GM19455 (cell line): ENCODE results near the gene TRAF7.
A peak's percentile ranks its signal among the peaks of the same experiment; 100 is the strongest.
"Not testable (repeated sequence)": the region's sequence is repeated elsewhere in the genome, so short reads cannot be mapped to it uniquely, and the experiment has no call there.

Experiments used
- ATAC-seq: cut with Tn5 transposase; IDR thresholded peaks from one replicate; pipeline ENCODE4 v1.9.1; 2021; ENCODE audit not compliant: unreplicated experiment

The TRAF7 gene

DNA sequence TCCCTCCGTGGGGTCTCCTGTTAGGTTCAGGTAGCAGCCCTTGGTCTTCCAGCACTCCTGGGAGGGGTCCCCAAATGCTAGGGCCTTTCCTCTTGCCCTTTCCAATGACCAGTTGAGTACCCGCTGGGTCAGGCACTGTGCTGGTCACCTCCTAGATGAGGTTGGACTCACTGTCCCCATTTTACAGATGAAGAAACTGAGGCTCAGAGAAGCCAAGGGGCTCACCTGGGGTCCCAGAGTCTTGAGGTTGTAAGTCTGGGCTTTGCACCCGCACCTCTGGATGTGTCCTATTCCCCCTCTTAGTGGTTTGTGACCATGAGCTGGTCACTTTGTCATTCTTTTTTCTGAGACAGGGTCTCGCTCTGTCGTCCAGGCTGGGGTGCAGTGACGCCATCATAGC lies 42.2 kb downstream of the TRAF7 start:
- ATAC-seq, result no peak

DNA sequence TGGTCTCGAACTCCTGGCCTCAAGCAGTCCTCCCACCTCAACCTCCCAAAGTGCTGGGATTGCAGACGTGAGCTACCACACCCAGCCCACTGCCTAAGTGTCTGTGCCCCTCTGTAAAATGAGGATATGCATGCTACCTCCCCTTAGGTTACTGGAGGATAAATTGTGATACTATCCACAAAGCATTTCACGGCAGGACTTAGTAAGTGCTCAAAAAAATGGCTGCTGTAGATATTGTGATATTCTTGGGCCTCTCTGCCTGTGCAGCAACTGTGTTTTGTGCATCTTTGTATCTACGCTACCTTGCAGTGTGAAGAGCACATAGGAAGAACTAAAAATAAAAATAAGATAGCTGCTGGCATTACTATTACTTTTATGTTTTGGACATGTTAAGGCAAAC lies 42.7 kb downstream of the TRAF7 start:
- no peak for ATAC-seq

DNA sequence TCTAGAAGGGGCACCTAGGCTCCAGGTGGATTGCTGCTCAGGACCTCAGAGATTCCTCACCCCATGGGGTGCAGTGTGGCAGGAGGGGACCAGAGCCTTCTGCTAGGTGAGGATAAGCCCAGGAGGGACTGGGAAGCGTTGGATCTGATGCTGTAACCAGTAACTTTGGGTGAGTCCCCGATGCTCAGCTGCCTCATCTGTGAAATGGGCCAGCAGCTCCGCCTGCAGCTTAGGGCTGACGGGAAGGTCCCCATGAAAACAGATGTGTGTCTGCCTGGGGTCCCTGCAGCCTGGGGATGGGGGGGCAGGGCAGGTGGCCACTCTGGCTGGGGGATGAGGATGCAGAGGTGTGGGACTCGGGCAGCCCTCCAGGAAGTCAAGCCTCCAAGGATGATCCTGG lies 43.5 kb downstream of the TRAF7 start:
- no peak for ATAC-seq

DNA sequence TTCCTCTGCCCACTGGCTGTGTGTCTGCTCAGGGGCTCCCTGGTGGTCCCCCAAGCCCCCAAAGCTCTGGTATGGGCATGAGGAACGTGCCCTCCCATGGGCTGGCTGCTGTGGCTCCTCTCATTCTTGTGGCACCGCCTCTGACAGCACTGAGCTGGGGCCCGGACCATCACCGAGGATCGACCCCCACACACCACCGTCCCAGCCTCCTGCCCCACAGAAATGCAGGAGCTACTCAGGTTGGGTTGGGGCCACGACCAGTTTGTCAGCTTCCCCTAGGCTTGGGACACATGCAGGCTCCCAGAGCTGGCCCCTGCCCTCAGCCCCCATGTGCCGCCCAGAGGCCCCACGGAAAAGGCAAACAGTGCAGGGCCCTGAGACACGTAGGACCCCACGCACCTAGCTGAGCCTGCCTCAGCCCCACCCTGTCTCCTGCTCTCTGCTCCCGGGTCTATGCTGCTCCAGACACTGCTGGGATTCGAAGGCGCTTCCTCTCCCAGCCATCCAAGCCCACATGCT lies 44.1 kb downstream of the TRAF7 start:
- ATAC-seq, result no peak

DNA sequence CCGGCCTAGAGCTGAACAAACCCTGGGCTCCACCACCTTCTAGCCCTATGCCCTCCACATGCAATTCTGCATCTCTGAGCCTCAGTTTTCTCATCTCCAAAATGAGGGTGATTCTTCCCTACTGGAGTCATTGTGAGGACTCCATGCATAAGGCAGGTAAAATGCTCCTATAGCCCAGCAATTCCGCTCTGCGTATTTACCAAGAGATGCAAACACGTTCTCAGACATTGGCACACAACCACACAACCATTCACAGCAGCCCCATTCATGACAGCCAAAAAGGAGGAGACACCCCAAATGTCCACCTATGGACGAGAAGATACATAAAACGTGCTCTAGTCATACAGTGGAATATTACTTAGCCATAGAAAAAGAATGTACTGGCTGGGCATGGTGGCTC lies 44.7 kb downstream of the TRAF7 start:
- ATAC-seq, result no peak

DNA sequence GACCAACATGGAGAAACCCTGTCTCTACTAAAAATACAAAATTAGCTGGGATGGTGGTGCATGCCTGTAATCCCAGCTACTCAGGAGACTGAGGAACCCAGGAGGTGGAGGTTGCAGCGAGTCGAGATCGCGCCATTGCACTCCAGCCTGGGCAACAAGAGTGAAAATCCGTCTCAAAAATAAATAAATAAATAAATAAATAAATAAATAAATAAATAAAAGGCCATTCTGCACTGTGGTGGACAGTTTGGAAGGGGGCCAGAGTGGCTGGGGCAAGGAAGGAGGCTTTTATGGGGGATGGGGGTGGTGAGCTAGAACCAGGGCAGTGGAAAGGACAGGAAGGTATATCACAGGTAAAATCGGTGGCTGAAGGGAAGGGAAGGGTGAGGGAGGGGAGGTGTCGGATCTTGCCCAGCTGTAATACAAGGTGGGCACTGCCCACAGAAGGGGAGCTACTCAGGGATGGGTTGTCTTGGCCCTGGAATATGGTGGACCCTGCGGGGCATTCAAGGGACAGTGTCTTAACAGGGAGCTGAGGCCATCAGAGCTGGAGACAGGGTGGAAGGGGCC lies 47.6 kb downstream of the TRAF7 start:
- ATAC-seq, result not testable (repeated sequence)

DNA sequence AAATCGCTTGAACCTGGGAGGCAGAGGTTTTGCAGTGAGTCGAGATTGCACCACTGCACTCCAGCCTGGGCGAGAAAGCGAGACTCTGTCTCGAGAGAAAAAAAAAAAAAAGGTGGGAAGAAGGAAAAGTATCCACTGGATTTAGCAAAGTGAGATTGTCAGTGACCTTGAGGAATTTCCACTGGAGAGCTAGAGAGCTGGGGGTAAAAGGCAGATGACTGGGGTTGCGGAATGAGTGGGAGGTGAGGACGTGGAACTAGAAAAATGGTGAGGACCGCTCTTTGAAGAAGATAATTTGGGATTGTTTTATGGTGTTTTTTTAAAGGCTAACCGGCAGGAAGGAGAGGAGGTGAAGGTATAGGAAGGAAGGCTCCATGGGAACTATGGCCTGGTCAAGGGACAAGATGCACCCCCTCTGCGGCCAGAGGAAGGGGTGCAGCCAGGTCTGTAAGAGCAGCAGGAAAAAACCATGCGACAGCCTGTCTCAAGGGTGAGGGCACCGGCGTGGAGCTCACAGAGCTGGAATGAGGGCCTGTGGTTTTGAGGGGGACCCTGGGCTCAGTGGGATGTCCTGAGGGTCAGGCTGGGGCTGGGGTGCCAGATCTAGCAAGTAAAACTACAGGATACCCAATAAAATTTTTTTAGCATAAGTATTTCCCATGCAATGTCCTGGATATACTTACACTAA lies 49.0 kb downstream of the TRAF7 start:
- peak; percentile 7 for ATAC-seq

DNA sequence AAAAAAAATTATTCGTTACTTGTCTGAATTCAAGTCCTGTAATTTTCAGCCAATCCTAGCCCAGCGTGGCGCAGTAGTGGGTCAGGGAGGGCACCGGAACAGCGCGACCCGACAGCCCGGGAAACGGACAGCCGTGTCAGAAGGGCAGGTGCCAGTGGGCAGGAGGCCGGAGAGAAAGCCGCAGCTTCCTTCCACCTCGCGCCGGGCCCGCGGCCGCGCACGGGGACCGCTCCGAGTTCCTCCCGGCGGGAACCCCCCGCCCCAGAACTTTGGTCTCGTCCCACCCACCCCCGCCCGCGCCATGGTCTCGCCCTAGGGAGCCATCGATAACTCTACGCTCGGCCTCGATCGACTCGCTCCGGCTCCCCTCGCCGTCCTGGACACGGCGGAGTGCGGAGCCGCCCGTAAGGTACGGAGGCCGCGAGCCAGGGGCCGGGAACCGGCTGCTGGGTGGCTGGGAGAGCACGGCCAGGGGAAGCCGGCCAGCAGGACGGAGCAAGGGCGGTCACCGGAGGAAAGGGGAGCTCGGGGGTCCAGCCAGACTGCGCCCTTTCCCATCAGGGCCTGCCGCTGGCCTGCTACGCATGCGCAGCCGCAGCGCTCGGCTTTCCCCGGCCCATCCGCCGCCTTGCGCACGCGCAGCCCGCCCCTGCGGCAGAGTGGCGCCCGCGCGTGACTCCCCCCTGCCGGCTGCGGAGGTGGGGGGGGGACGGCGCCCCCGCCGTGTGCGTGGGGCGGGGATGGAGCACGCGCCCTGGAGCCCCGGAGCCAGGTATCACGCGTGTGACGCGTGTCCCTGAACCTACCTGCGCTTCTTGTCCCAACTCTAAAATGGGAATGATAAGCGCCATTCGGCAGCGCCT lies 49.8 kb downstream of the TRAF7 start, which contains the start of gene MLST8:
Gene MLST8, plus strand, starts transcription at position 351 of the 863 bp plus-strand sequence. CDS start 632 bp downstream, outside the sequence.
- peak; percentile 63 for ATAC-seq

DNA sequence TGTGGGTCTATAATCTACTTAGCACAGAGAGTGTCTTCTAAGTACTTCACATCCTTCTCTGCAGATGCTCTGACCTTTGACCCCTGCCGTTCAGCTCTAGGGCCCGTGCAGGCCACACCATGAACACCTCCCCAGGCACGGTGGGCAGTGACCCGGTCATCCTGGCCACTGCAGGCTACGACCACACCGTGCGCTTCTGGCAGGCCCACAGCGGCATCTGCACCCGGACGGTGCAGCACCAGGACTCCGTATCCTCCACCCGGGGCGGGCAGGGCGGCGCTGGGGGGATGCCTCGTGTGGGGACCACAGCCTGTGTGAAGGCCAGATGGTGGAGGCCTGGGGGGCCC lies 50.4 kb downstream of the TRAF7 start:
- ATAC-seq, result no peak

DNA sequence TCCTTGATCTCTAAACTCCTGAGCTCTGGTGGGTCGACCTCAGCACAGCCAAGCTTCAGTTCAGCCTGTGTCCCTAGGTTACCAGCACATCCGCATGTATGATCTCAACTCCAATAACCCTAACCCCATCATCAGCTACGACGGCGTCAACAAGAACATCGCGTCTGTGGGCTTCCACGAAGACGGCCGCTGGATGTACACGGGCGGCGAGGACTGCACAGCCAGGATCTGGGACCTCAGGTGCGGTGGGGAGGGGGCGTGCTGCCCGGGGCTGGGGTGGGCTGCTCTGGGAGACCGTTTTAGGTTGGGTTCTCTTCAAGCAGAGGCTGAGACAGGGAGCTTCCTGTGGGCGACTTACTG lies 50.8 kb downstream of the TRAF7 start:
- ATAC-seq, result no peak

DNA sequence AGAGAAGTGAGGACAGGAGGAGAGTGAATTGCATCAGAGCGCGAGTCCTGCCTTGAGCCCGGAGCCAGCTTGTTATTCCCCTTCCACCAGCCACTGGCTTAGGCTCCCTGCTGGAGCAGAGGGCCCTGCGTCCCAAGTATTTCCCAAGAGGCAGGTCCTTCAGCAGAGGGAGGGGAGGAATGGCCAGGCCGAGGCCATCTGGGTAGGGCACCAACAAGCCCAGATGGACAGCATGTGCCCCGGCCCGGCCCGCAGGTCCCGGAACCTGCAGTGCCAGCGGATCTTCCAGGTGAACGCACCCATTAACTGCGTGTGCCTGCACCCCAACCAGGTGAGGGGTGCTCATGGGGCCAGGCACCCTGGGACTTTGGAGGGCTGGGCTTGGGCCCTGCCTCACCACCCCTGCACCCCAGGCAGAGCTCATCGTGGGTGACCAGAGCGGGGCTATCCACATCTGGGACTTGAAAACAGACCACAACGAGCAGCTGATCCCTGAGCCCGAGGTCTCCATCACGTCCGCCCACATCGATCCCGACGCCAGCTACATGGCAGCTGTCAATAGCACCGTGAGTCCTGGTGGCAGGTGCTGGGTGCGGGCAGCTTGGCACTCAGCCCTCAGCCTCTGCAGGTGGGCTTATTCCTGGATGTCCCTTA lies 51.3 kb downstream of the TRAF7 start:
- no peak for ATAC-seq

DNA sequence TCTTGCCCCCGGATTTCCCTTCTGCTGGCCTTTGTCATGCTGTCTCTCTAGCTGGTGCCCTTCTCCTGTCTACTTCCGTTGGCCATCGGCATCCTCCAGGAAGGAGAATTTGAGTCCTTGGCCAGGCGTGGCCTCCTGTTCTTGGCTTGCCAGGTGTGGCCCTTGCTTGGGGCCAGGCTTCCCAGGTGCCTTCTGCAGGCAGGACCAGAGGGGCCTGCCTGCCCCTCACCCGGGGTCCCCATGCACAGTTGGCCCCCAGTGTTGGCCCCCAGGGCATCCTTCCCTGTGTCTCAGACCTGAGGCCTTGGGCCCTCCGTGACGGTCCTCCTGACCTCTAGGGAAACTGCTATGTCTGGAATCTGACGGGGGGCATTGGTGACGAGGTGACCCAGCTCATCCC lies 52.3 kb downstream of the TRAF7 start:
- no peak for ATAC-seq

DNA sequence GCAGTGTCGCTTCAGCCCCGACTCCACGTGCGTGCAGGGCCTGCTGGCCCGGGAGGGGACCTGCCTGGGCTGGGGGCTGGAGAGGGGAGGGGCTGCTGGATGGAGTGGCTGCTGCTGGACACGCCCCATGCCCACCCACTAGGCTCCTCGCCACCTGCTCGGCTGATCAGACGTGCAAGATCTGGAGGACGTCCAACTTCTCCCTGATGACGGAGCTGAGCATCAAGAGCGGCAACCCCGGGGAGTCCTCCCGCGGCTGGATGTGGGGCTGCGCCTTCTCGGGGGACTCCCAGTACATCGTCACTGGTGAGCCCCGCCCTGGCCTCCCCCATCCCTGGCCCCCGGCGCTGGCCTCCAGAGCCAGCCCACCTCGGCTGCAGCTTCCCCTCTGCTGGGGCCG lies 52.7 kb downstream of the TRAF7 start:
- no peak for ATAC-seq

DNA sequence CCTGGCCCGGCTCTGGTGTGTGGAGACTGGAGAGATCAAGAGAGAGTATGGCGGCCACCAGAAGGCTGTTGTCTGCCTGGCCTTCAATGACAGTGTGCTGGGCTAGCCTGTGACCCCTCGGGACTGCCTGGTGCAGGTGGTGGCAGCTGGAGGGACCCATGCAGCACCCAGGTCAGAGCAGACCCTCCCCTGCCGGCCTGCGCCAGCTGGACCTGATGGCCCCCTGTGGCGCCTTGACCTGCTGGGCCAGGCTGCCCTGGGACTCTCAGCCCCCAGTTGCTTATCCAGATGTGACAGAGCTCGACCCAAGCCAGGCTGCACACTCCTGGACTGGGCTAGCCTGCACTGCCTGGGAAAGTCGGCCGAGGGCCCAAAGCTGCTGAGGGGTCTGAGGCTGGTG lies 53.2 kb downstream of the TRAF7 start:
- no peak for ATAC-seq

DNA sequence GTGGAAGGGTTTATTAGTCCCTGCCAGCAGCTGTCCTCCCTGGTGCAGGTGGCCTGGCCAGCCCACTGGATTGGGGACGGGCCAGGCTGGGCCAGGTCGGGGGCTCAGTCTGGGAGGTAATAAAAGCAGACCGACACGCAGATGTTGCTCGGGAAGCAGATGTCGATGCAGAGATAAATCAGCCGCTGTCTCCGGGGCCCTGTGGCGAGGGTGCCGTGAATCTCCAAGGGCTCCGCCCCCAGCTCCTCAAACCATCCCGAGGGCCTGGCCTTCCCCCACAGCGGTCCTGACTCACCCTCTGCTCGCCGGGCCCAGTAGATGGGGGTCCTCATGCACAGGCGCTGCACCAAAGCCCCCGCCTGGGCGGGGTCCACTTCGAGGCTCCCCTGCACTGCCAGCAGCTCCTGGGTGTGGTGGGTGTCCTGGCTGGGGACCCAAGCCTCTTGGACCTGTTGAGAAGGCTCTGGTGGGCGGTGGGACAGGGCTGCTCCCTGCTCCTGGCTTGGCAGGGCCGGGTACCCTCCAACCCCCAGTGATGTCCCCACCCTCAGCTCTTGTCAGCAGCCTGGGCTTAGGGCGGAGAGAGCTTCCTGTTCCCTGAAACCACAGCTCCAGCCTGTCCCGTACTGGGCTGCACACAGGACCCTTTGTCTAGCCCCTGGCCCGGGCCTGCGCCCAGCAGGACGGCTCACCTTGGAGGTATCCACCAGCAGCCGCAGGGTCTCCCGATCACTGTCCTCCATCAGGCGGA lies 53.9 kb downstream of the TRAF7 start:
- ATAC-seq, result no peak

DNA sequence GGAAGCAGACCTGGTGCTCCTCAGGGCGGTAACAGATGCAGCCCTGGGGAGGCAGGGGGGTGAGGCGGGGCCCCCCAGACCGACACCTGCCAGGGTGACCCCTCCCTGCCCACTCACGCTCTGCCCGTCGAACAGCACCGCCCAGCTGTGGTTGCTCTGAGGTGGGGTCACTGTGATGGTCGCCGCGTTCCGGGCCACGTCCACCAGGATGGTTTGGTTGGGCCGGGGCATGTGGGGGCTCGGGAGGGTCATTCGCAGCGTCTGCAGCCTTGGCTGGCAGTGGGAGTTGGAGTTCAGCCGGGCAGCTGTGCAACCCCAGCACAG lies 54.4 kb downstream of the TRAF7 start:
- ATAC-seq, result no peak

DNA sequence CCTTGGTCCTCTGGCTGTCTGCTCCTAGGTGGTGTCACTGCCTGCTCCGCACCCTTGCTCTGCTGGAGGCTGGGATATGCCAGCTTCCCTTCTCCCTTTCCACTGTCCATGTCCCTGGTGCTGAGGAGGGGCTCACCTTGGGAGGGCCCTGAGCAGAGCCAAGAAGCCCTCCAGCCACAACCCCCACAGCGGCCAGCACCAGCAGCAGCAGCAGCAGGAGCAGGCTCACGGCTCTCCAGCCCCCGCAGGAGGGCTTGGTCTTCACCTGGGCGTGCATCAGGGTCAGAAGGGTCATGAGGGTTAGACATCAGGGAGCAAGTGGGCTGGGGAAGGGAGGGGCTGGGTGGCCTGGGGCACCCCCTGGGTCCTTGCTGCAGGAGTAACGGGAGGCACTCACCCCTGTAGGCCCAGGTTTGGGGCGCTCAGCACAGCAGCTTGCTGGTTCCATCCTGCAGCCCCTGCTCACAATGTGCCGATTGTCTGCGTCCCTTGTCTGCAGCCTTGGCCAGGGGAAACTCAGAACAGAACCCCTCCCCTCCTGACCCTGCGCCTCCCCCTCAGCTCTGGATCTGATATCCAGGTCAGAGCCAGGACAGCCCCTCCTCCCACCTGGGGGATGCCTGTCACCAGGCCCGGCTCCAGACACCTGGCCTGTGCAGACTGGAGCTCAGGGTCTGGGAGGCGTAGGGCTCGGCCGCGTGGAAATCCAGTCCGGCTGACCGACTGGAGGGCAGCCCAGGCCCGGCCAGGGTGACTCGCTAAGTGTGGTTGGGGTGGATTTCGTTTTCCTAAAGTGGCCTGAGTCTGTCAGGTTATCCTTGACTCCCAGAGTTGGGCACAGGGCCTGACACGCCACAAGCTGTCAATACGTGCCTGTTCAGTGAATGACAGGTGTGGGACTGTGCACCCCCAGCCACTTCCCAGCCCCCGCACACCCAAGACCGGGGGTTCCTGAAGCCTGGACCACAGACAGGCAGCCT lies 55.1 kb downstream of the TRAF7 start, which contains the start of gene BRICD5:
Gene BRICD5, minus strand, starts transcription at position 478 of the 980 bp plus-strand sequence. Its CDS starts 30 bp downstream, at position 448.
- ATAC-seq, result no peak

DNA sequence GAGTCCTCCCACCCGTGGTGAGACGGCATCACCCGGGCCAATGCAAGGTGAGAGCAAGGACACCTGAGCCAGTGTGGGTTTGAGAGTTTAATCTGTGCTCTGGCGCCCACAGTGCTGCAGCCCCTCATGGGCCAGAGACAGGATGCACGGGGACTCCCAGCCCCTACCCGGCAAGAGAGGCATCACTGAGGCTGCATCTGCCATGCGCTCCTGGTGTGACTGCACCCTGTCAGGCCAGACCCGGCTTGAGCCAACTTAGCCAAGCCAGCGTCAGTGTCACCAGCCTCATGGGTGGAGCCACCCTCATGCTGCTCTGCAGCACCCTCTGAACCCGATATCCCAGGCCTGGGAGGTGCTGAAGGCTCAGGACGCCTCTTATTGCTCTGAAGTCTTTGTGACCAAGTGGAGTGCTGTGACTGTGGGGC lies 56.4 kb downstream of the TRAF7 start:
- ATAC-seq, result no peak
